OCI-LY1 (cell line): Measurements from ENCODE around the gene A2ML1.

Experiments
- H2AFZ ChIP-seq: fragments of 200-600 bp; sonication (generic), shearing (Covaris generic); 2 replicates; pipeline ENCODE4 v1.6.0; 2014; ENCODE audit warnings: antibody characterized with exemption, mild to moderate bottlenecking, low read length
- H3F3A ChIP-seq: fragments of 200-600 bp; sonication (generic), shearing (Covaris generic); 2 replicates; pipeline ENCODE4 v1.6.0; 2014; ENCODE audit warnings: mild to moderate bottlenecking, antibody characterized with exemption, low read length, moderate library complexity; ENCODE audit not compliant: insufficient read depth
- H3K27ac ChIP-seq: fragments of 200-600 bp; sonication (generic); 2 replicates; pipeline ENCODE4 v1.5.1; 2014; ENCODE audit warnings: low read length, mixed run types, mild to moderate bottlenecking, low read depth; ENCODE audit not compliant: poor library complexity, severe bottlenecking
- H3K27me3 ChIP-seq: fragments of 200-600 bp; sonication (generic); 2 replicates; pipeline ENCODE4 v1.6.0; 2014; ENCODE audit warnings: antibody characterized with exemption, mild to moderate bottlenecking, low read length, moderate library complexity; ENCODE audit not compliant: insufficient read depth
- H3K36me3 ChIP-seq: fragments of 200-600 bp; sonication (generic); 2 replicates; pipeline ENCODE4 v1.6.1; 2014; ENCODE audit warnings: mild to moderate bottlenecking, antibody characterized with exemption, low read length, moderate library complexity, mixed read lengths; ENCODE audit not compliant: insufficient read depth
- H3K4me1 ChIP-seq: fragments of 200-600 bp; sonication (generic); 2 replicates; pipeline ENCODE4 v1.5.1; 2014; ENCODE audit warnings: mild to moderate bottlenecking, low read length, moderate library complexity; ENCODE audit not compliant: insufficient read depth, severe bottlenecking
- H3K4me2 ChIP-seq: fragments of 200-600 bp; sonication (generic), shearing (Covaris generic); 2 replicates; pipeline ENCODE4 v1.6.1; 2014; ENCODE audit warnings: low read length
- H3K4me3 ChIP-seq: fragments of 200-600 bp; sonication (generic); 2 replicates; pipeline ENCODE4 v1.5.1; 2014; ENCODE audit warnings: low read length, low read depth, mild to moderate bottlenecking, mixed read lengths; ENCODE audit not compliant: poor library complexity, severe bottlenecking
- H3K79me2 ChIP-seq: fragments of 200-600 bp; shearing (Covaris generic); 2 replicates; pipeline ENCODE4 v1.6.1; 2016; ENCODE audit warnings: mixed run types, low read length, mixed read lengths; ENCODE audit not compliant: insufficient read depth
- H3K9ac ChIP-seq: fragments of 200-600 bp; sonication (generic), shearing (Covaris generic); 2 replicates; pipeline ENCODE4 v1.6.1; 2014; ENCODE audit warnings: mild to moderate bottlenecking, low read length, mixed read lengths
- H3K9me2 ChIP-seq: fragments of 200-600 bp; sonication (generic), shearing (Covaris generic); 2 replicates; pipeline ENCODE4 v1.6.1; 2014; ENCODE audit warnings: low read depth, mild to moderate bottlenecking, low read length, mixed read lengths
- H3K9me3 ChIP-seq: fragments of 200-600 bp; shearing (Covaris generic); 2 replicates; pipeline ENCODE4 v1.6.1; 2014; ENCODE audit warnings: low read length, mixed read lengths
- H4K20me1 ChIP-seq: fragments of 200-600 bp; sonication (generic), shearing (Covaris generic); 2 replicates; pipeline ENCODE4 v1.6.0; 2016; ENCODE audit warnings: mild to moderate bottlenecking, low read length; ENCODE audit not compliant: insufficient read depth
- CTCF ChIP-seq: fragments of 200-600 bp; sonication (generic), shearing (Covaris generic); IDR thresholded peaks from 2 replicates; pipeline ENCODE4 v1.5.1; 2017; ENCODE audit warnings: mild to moderate bottlenecking, antibody characterized with exemption, low read length, moderate library complexity, mixed read lengths
- EZH2 ChIP-seq: fragments of 200-600 bp; sonication (generic), shearing (Covaris generic); IDR thresholded peaks from 2 replicates; pipeline ENCODE4 v1.8.0; 2017; ENCODE audit warnings: borderline replicate concordance, mixed run types, mild to moderate bottlenecking, antibody characterized with exemption, low read length, moderate library complexity, mixed read lengths

Gene A2ML1

GRCh38 chr12:8813572-8814357 lies 8.7 kb upstream of the A2ML1 start:
- Histone ChIP-seq H3F3A (no peaks in the 10 kb centered on the region), H3K9me3 (no peaks in the 10 kb centered on the region), H3K4me1 (no peaks in the 10 kb centered on the region), H3K27ac (no peak overlapping the region), H3K4me2 (no peak overlapping the region), H4K20me1 (no peaks in the 10 kb centered on the region), H3K9ac (no peak overlapping the region), H2AFZ (no peak overlapping the region), H3K36me3 (no peaks in the 10 kb centered on the region), H3K9me2 (no peaks in the 10 kb centered on the region), H3K4me3 (no peak overlapping the region), H3K79me2 (no peaks in the 10 kb centered on the region), H3K27me3 (no peaks in the 10 kb centered on the region)
- TF ChIP-seq CTCF (no peak), EZH2 (no peak)

GRCh38 chr12:8816448-8817050 lies 5.9 kb upstream of the A2ML1 start:
- TF ChIP-seq EZH2 = no peak
- no peak for TF ChIP-seq CTCF
- H3K9me2 ChIP-seq = no peaks in the 10 kb centered on the region
- H3K4me3 ChIP-seq = no peak overlapping the region
- H3K9me3 ChIP-seq = no peaks in the 10 kb centered on the region
- no peaks in the 10 kb centered on the region for H3K36me3 ChIP-seq
- no peak overlapping the region for H3K9ac ChIP-seq
- H3K27ac ChIP-seq = no peak overlapping the region
- H3F3A ChIP-seq = no peaks in the 10 kb centered on the region
- no peaks in the 10 kb centered on the region for H3K4me1 ChIP-seq
- no peaks in the 10 kb centered on the region for H3K79me2 ChIP-seq
- no peak overlapping the region for H2AFZ ChIP-seq
- H3K27me3 ChIP-seq = no peaks in the 10 kb centered on the region
- no peaks in the 10 kb centered on the region for H4K20me1 ChIP-seq
- no peak overlapping the region for H3K4me2 ChIP-seq

GRCh38 chr12:8817856-8818255 lies 4.6 kb upstream of the A2ML1 start:
- H3K9ac ChIP-seq = no peak overlapping the region
- H3K27me3 ChIP-seq = no peaks in the 10 kb centered on the region
- no peaks in the 10 kb centered on the region for H3K36me3 ChIP-seq
- no peaks in the 10 kb centered on the region for H3K79me2 ChIP-seq
- no peak overlapping the region for H3K4me3 ChIP-seq
- H4K20me1 ChIP-seq = no peaks in the 10 kb centered on the region
- no peak for TF ChIP-seq CTCF
- no peak for TF ChIP-seq EZH2
- H3K4me2 ChIP-seq = no peak overlapping the region
- H2AFZ ChIP-seq = no peak overlapping the region
- no peaks in the 10 kb centered on the region for H3K9me3 ChIP-seq
- H3K9me2 ChIP-seq = no peaks in the 10 kb centered on the region
- no peaks in the 10 kb centered on the region for H3F3A ChIP-seq
- H3K27ac ChIP-seq = no peak overlapping the region
- peaks cover 5% of the 10 kb centered on the region for H3K4me1 ChIP-seq
